ENCODE data around the gene PRSS2. TPM values are rescaled to one million over a fixed set of nuclear protein-coding genes. Genes with fewer than 3 reads are reported as not detected.
"Not testable (repeated sequence)": the region's sequence is repeated elsewhere in the genome, so short reads cannot be mapped to it uniquely, and the experiment has no call there.

Gene PRSS2
- polyA plus RNA-seq, 1 experiment, result not detected

DNA sequence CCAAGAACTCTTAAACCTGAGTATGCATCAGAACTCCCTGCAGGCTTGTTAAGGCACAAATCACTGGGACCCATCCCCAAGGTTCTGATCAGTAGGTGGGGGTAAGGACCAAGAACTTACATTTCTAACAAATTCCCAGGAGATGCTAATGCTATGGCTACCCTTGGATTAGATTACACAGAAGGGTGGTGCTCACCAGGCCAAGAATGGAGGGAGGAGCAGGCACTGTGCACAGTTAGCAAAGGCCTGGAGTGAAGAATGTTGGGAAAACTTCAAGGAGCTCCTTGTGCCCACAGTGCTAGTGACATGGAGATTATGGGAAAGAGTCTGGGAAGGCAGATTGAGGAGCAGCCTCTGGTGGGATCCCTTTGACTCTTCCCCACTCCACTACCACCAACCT lies 1.9 kb downstream of the PRSS2 start:
- CTCF ChIA-PET, result interaction anchor here (1.0 kb wide), 1 partner anchor 11 kb away, joined by 3 read pairs; no protein-coding TSS in a partner anchor
- no peaks in the 10 kb centered on the region for H3K9me3 ChIP-seq (ENCODE audit: control insufficient read depth, insufficient read depth, low read length)
- no peak overlapping the region for H3K27ac ChIP-seq (ENCODE audit: low read depth, low read length)
- peaks cover 4% of the 10 kb centered on the region for H3K27me3 ChIP-seq (ENCODE audit: control insufficient read depth, insufficient read depth, low read length)
- POLR2A ChIA-PET, result no interaction called here
- no peak for DNase-seq (ENCODE audit: low read depth, low spot score)
- TF ChIP-seq, protein P1, sequence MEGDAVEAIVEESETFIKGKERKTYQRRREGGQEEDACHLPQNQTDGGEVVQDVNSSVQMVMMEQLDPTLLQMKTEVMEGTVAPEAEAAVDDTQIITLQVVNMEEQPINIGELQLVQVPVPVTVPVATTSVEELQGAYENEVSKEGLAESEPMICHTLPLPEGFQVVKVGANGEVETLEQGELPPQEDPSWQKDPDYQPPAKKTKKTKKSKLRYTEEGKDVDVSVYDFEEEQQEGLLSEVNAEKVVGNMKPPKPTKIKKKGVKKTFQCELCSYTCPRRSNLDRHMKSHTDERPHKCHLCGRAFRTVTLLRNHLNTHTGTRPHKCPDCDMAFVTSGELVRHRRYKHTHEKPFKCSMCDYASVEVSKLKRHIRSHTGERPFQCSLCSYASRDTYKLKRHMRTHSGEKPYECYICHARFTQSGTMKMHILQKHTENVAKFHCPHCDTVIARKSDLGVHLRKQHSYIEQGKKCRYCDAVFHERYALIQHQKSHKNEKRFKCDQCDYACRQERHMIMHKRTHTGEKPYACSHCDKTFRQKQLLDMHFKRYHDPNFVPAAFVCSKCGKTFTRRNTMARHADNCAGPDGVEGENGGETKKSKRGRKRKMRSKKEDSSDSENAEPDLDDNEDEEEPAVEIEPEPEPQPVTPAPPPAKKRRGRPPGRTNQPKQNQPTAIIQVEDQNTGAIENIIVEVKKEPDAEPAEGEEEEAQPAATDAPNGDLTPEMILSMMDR (IDR thresholded peaks at IDR 0.05; ENCODE audit: low read depth, low read length), result no peak
- H3K4me3 ChIP-seq (ENCODE audit: low read depth, low read length), result no peak overlapping the region

DNA sequence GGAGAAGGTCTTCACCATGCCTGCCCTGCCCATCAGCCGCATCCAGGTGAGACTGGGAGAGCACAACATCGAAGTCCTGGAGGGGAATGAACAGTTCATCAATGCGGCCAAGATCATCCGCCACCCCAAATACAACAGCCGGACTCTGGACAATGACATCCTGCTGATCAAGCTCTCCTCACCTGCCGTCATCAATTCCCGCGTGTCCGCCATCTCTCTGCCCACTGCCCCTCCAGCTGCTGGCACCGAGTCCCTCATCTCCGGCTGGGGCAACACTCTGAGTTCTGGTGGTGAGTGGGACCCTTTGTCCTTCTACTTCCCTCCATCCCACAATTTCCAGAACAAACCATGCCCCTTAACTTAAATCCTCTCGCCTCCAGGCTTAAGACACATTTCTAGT lies 2.5 kb downstream of the PRSS2 start:
- Histone ChIP-seq H3K27me3 (ENCODE audit: control insufficient read depth, insufficient read depth, low read length) (peaks cover 4% of the 10 kb centered on the region), H3K9me3 (ENCODE audit: control insufficient read depth, insufficient read depth, low read length) (no peaks in the 10 kb centered on the region), H3K27ac (ENCODE audit: low read depth, low read length) (no peak overlapping the region), H3K4me3 (ENCODE audit: low read depth, low read length) (no peak overlapping the region)
- DNase-seq (ENCODE audit: low read depth, low spot score), result no peak
- ChIA-PET POLR2A (no interaction called here), CTCF (interaction anchor here (1.0 kb wide), 1 partner anchor 10 kb away, joined by 3 read pairs; no protein-coding TSS in a partner anchor)
- TF ChIP-seq, protein P1 (IDR thresholded peaks at IDR 0.05; ENCODE audit: low read depth, low read length), result no peak

DNA sequence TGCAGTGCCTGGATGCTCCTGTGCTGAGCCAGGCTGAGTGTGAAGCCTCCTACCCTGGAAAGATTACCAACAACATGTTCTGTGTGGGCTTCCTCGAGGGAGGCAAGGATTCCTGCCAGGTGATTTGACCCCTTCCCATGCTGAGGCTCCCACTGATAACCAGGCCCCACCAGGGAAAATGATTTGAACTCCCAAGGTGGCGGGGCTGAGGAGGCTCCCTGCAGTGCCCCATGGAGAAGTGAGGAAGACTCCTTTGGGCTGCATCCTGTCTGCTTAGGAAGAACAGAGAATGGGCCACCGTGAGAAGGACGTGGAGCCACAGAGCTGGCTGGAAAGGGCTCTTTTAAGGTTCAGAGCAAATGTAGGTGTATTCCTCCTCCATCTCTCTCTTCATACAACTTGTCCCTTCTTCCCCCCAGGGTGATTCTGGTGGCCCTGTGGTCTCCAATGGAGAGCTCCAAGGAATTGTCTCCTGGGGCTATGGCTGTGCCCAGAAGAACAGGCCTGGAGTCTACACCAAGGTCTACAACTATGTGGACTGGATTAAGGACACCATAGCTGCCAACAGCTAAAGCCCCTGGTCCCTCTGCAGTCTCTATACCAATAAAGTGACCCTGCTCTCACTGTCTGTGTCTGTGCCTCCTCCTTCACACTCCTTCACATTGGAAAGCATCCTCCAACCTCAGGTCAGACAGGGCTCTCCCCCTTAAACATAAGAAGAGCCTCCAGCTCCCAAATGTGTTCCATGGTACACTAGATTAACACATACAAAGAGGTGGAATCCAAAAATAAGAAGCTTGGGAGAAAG lies 3.4 kb downstream of the PRSS2 start:
- Histone ChIP-seq H3K27ac (ENCODE audit: low read depth, low read length) (no peak overlapping the region), H3K4me3 (ENCODE audit: low read depth, low read length) (no peak overlapping the region), H3K27me3 (ENCODE audit: control insufficient read depth, insufficient read depth, low read length) (peaks cover 4% of the 10 kb centered on the region), H3K9me3 (ENCODE audit: control insufficient read depth, insufficient read depth, low read length) (no peaks in the 10 kb centered on the region)
- no peak for DNase-seq (ENCODE audit: low read depth, low spot score)
- TF ChIP-seq, protein P1 (IDR thresholded peaks at IDR 0.05; ENCODE audit: low read depth, low read length), result no peak
- CTCF ChIA-PET, result interaction anchor here (0.9 to 1.9 kb wide), 3 partner anchors 9 to 417 kb away, joined by 4 to 6 read pairs (median 5); no protein-coding TSS in a partner anchor
- POLR2A ChIA-PET, result no interaction called here

DNA sequence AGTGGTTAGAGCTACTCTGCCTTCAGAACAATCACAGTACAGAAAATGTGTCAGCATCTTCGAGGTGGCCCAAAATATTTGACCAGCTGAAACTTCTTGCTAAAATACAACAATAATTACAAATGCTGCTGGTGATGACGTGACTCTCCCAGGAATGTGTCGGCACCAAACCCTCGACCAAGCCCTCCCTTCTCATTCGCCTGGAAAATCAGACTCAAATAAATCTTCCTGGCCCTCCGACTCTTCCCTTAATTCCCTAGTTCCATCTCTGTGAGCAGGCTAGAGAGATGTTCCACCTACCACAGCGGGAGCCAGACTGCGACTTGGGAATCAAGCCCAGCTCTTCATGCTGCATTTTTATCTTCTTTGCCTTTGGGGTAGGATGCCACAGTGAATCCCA lies 4.1 kb downstream of the PRSS2 start:
- H3K9me3 ChIP-seq (ENCODE audit: control insufficient read depth, insufficient read depth, low read length), result no peaks in the 10 kb centered on the region
- H3K27me3 ChIP-seq (ENCODE audit: control insufficient read depth, insufficient read depth, low read length), result peaks cover 4% of the 10 kb centered on the region
- TF ChIP-seq, protein P1 (IDR thresholded peaks at IDR 0.05; ENCODE audit: low read depth, low read length), result no peak
- no peak overlapping the region for H3K4me3 ChIP-seq (ENCODE audit: low read depth, low read length)
- POLR2A ChIA-PET, result no interaction called here
- CTCF ChIA-PET, result interaction anchor here (0.9 to 1.9 kb wide), 3 partner anchors 8 to 417 kb away, joined by 4 to 6 read pairs (median 5); no protein-coding TSS in a partner anchor
- H3K27ac ChIP-seq (ENCODE audit: low read depth, low read length), result no peak overlapping the region
- DNase-seq (ENCODE audit: low read depth, low spot score), result no peak

DNA sequence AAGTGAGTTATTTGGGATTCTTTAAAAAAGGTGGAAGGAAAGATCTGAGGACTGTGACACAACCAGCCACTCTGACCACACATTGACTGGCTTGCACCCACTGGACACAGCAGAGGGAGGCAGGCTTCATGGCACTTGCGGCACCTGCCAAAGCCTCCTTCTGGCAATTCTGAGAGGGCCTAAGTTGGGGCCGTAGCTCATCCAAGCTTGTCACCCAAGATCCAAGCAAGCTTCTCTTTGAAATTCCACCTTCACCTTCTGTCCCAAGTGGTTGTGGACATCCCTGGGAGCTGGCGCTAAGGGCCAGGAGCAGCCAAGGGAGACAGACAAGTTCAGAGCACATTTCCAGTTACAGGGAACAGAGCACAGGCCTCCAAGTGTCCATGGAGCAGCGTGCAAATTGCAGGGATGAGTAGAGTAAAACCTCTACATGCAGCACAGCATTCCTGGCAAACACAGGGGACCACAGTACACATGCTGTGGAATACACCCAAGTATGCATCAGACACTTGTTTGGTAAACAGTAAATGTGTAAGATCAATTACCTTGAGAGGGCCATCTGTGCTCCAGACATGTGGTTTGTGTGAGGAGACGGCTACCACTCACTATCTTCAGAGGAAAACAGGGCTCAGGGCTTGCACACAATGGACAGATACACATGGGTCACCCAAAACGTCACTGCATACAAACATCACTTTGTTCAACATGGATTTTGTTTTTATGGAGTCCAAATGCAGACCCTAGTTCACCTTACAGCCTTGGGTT lies 4.8 kb downstream of the PRSS2 start:
- not testable (repeated sequence) for DNase-seq (ENCODE audit: low read depth, low spot score)
- CTCF ChIA-PET, result interaction anchor here (1.6 to 1.9 kb wide), 2 partner anchors 172 to 418 kb away, joined by 4 to 5 read pairs; no protein-coding TSS in a partner anchor

More for the DNA sequence above, 4.8 kb downstream of the PRSS2 start:
- H3K4me3 ChIP-seq (ENCODE audit: low read depth, low read length); H3K27ac ChIP-seq (ENCODE audit: low read depth, low read length); POLR2A ChIA-PET; H3K9me3 ChIP-seq (ENCODE audit: control insufficient read depth, insufficient read depth, low read length); H3K27me3 ChIP-seq (ENCODE audit: control insufficient read depth, insufficient read depth, low read length): not testable (repeated sequence)
